Measurements from ENCODE around the gene DHRSX. TPM values are rescaled to one million over a fixed set of nuclear protein-coding genes. Genes with fewer than 3 reads are reported as not detected.

DHRSX gene
- total RNA-seq, 1 donor from 2014 or later: 37.1 TPM

DNA sequence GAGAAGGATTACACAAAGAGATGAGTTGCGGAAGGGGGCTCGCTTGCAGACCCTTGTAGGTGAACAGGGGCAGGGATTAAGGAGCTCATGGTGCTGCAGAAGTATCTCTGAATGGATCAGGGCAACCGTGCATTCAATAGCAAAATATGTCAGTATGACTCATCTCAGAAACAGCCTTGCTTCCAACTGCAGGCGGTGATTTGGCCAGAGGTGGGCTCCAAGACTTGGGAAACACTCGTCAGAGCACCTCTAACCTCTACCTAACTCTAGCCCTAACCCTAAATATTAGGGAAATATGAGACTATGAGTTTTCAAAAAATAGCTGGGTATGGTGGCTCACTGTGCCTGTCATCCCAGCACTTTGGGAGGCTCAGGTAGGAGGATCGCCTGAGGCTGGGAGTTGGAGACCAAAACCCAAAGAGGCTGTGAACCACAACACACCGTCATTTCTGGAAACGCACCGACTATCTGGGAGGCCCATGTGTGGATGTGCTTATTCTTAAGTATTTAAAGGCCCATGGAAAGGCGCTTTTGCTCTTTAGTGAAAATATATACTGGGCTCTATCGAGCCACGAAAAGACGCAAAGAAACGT lies 102.6 kb downstream of the DHRSX start:
- H3K27me3 Mint-ChIP-seq (ENCODE audit: unreplicated experiment): peaks cover 5% of the 10 kb centered on the region
- H3K4me3 Mint-ChIP-seq (ENCODE audit: unreplicated experiment): no peak overlapping the region
- TF ChIP-seq CTCF (IDR thresholded peaks at IDR 0.05; ENCODE audit: partially characterized antibody, unreplicated experiment): no peak
- peaks cover 10% of the 10 kb centered on the region for H3K36me3 Mint-ChIP-seq (ENCODE audit: unreplicated experiment)
- peak overlapping the region; percentile 20 for H3K27ac Mint-ChIP-seq (ENCODE audit: unreplicated experiment)
- DNase-seq: no peak
- peaks cover 16% of the 10 kb centered on the region for H3K9me3 Mint-ChIP-seq (ENCODE audit: unreplicated experiment)
- H3K4me1 Mint-ChIP-seq (ENCODE audit: low read depth, unreplicated experiment): peaks cover 1% of the 10 kb centered on the region

- Mint-ChIP-seq H3K4me1 (ENCODE audit: low read depth, unreplicated experiment) (peaks cover 1% of the 10 kb centered on the region), H3K36me3 (ENCODE audit: unreplicated experiment) (peaks cover 10% of the 10 kb centered on the region), H3K27ac (ENCODE audit: unreplicated experiment) (peak overlapping the region; percentile 20), H3K27me3 (ENCODE audit: unreplicated experiment) (peaks cover 5% of the 10 kb centered on the region), H3K9me3 (ENCODE audit: unreplicated experiment) (peaks cover 16% of the 10 kb centered on the region), H3K4me3 (ENCODE audit: unreplicated experiment) (no peak overlapping the region)
- no peak for TF ChIP-seq CTCF (IDR thresholded peaks at IDR 0.05; ENCODE audit: partially characterized antibody, unreplicated experiment)
- DNase-seq: no peak
Observed at GRCh38 chrX:2397229-2398063, 103.3 kb downstream of the DHRSX start.

DNA sequence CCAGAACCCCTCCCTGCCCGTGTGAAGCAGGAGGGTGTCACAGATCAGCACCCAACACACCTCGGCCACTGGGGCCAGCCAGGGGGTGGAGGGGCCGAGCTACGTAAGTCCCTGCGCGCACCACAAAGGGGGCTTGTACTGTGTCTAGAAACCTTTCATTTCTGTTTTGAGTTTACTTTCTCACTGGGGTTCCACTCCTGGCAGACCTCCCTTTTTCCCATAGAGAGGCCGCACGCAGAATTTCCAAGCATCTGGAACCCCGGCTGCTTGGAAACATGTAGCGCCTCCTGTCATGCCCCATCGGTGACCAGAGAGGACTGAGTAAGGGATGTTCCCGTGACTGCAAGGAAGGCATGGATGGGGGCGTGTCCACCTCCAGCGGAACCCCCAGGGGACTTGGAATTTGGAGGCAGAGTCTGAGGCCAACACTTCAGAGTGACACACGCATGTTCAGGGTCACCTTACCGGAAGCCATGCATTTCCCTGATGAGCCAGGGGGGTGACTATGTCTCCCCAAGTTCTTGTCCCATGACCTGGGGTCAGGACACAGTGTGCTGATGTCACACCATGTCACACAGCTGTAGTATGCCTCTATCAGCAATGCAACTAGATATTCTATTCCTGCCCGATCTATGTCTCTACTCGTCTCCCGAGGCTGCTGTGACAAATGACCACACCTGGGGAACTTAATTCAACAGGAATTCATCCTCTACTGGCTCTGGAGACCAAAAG lies 105.3 kb downstream of the DHRSX start:
- Mint-ChIP-seq H3K9me3 (ENCODE audit: unreplicated experiment) (peaks cover 24% of the 10 kb centered on the region), H3K27ac (ENCODE audit: unreplicated experiment) (no peak overlapping the region), H3K36me3 (ENCODE audit: unreplicated experiment) (peaks cover 22% of the 10 kb centered on the region), H3K4me1 (ENCODE audit: low read depth, unreplicated experiment) (peaks cover 1% of the 10 kb centered on the region), H3K4me3 (ENCODE audit: unreplicated experiment) (no peak overlapping the region), H3K27me3 (ENCODE audit: unreplicated experiment) (peaks cover 8% of the 10 kb centered on the region)
- no peak for DNase-seq
- no peak for TF ChIP-seq CTCF (IDR thresholded peaks at IDR 0.05; ENCODE audit: partially characterized antibody, unreplicated experiment)

DNA sequence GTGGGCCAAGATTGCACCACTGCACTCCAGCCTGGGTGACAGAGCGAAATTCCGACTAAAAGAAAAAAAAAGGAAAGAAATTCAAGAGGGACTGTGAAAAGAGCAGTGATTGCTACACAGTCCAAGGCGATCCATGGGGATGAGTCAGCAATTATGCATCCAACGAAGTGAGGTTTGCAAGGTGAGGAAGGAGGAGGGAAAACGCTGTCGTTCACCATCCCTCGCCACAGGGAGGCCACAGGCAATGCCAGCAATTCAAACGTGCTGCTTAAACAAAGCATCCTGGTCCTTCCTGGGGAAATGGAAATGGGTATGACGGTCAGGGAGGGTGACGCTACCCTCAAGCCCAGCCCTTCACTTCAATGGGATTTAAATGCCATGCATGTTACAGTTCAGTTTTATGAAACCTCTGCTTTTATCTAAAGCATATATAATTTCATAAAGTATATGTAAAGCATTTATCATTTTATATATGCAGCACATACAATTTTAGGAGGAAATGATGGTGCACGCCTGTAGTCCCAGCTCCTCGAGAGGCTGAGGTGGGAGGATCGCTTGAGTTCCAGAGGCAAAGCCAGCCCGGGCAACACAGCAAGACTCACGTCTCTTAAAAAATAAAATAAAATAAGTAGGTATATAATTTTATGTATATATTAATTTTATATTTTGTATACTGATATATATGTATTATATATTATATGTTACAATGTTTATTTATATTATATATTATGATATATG lies 108.7 kb downstream of the DHRSX start:
- Mint-ChIP-seq H3K9me3 (ENCODE audit: unreplicated experiment) (peaks cover 19% of the 10 kb centered on the region), H3K4me3 (ENCODE audit: unreplicated experiment) (no peak overlapping the region), H3K27ac (ENCODE audit: unreplicated experiment) (no peak overlapping the region), H3K4me1 (ENCODE audit: low read depth, unreplicated experiment) (peaks cover 1% of the 10 kb centered on the region), H3K36me3 (ENCODE audit: unreplicated experiment) (peaks cover 31% of the 10 kb centered on the region), H3K27me3 (ENCODE audit: unreplicated experiment) (peaks cover 8% of the 10 kb centered on the region)
- DNase-seq: no peak
- TF ChIP-seq CTCF (IDR thresholded peaks at IDR 0.05; ENCODE audit: partially characterized antibody, unreplicated experiment): no peak
